HCT116 (cell line): ENCODE measurements around the gene HEATR3. TPM values are rescaled to one million over a fixed set of nuclear protein-coding genes. Genes with fewer than 3 reads are reported as not detected.

Source experiments
- ATAC-seq: fragments of 200-7000 bp; cut with Tn5 transposase; 2 replicates; pipeline ENCODE4 v1.9.1; 2020; ENCODE audit warnings: mild to moderate bottlenecking, moderate library complexity
- BruUV-seq: library from RNA; stranded (reverse); fragments of 400-500 nt; replicated peaks from 2 replicates; lab custom pipeline; 2021; lab: Mats Ljungman, UMichigan
- CTCF ChIA-PET: fragments of 300-600 bp; sonication (Branson Sonifier 250); formaldehyde crosslinking; loops from one replicate; lab custom pipeline; 2021; ENCODE audit warnings: antibody characterized with exemption; lab: Charles Lee
- POLR2A ChIA-PET: fragments of 300-600, 350-600 bp; sonication (Branson Sonifier 250); formaldehyde crosslinking; loops from one replicate; lab custom pipeline; 2021; ENCODE audit warnings: antibody characterized with exemption; lab: Charles Lee
- RAD21 ChIA-PET, 2 experiments: fragments of 300-600 bp; sonication (Branson Sonifier 250); formaldehyde crosslinking; loops; one replicate each; lab custom pipeline; 2023; ENCODE audit warnings: low total read pairs in 2 of 2; ENCODE audit not compliant: uncharacterized antibody in 2 of 2, unreplicated experiment in 2 of 2, low non-redundant PET in 1 of 2; lab: Charles Lee
- DNase-seq: peaks from one replicate; pipeline ENCODE4 v3.0.0-alpha.2; 2010; ENCODE audit warnings: low read depth, low spot score
- H2AFZ ChIP-seq: fragments of 200-600 bp; shearing (Covaris generic), sonication (generic); 2 replicates; pipeline ENCODE4 v1.6.1; 2017; ENCODE audit warnings: low read depth, mixed run types, mixed read lengths, antibody characterized with exemption, low read length; ENCODE audit not compliant: poor library complexity, severe bottlenecking
- H3K27ac ChIP-seq: 2 replicates; pipeline ENCODE4 v1.5.1; 2012; ENCODE audit warnings: low read depth, low read length
- H3K27me3 ChIP-seq: fragments of 200-600 bp; sonication (generic); 2 replicates; pipeline ENCODE4 v1.6.1; 2016; ENCODE audit warnings: mixed run types, low read length, mixed read lengths; ENCODE audit not compliant: insufficient read depth
- H3K36me3 ChIP-seq, 2 experiments: fragments of 200-500 bp in 1 of 2; fragments of 200-600 bp in 1 of 2; sonication (Bioruptor generic) in 1 of 2; sonication (generic) in 1 of 2; 2 replicates each; pipeline versions ENCODE4 v1.5.1 to v1.6.1; 2014 to 2016; ENCODE audit warnings: low read length in 2 of 2, inconsistent platforms in 1 of 2, mixed read lengths in 1 of 2, mixed run types in 1 of 2; ENCODE audit not compliant: insufficient read depth in 2 of 2, control insufficient read depth in 1 of 2
- H3K4me1 ChIP-seq, 2 experiments: fragments of 200-600 bp in 1 of 2; sonication (generic) in 1 of 2; 2 replicates each; pipeline versions ENCODE4 v1.5.1 to v1.6.1; 2012 to 2017; ENCODE audit warnings: low read length in 2 of 2, inconsistent platforms in 1 of 2, mild to moderate bottlenecking in 1 of 2, mixed read lengths in 1 of 2, mixed run types in 1 of 2, moderate library complexity in 1 of 2; ENCODE audit not compliant: insufficient read depth in 2 of 2, control insufficient read depth in 1 of 2
- H3K4me2 ChIP-seq: fragments of 200-600 bp; sonication (generic); 2 replicates; pipeline ENCODE4 v1.6.1; 2017; ENCODE audit warnings: mixed run types, low read length, mixed read lengths
- H3K4me3 ChIP-seq, 2 experiments: fragments of 200-600 bp in 1 of 2; sonication (generic) in 1 of 2; replicated peaks in 1 of 2; 2 replicates each; pipeline ENCODE4 v1.5.1; 2011 to 2016; ENCODE audit warnings: low read length in 2 of 2, control low read depth in 1 of 2, low read depth in 1 of 2, mild to moderate bottlenecking in 1 of 2, mixed read lengths in 1 of 2, mixed run types in 1 of 2
- H3K79me2 ChIP-seq: fragments of 200-600 bp; sonication (generic); 2 replicates; pipeline ENCODE4 v1.6.1; 2017; ENCODE audit warnings: mild to moderate bottlenecking, mixed run types, low read length, moderate library complexity, mixed read lengths; ENCODE audit not compliant: insufficient read depth
- H3K9ac ChIP-seq: fragments of 200-600 bp; sonication (generic); 2 replicates; pipeline ENCODE4 v1.6.1; 2016; ENCODE audit warnings: low read length, mixed read lengths
- H3K9me2 ChIP-seq: fragments of 200-600 bp; sonication (generic), shearing (Covaris generic); 2 replicates; pipeline ENCODE4 v1.6.1; 2017; ENCODE audit warnings: mixed run types, mild to moderate bottlenecking, moderate library complexity; ENCODE audit not compliant: insufficient read depth
- H3K9me3 ChIP-seq, 2 experiments: fragments of 200-500 bp in 1 of 2; fragments of 200-600 bp in 1 of 2; sonication (Bioruptor generic) in 1 of 2; sonication (generic) in 1 of 2; 2 replicates each; pipeline ENCODE4 v1.6.1; 2014 to 2017; ENCODE audit warnings: low read length in 2 of 2, mixed read lengths in 2 of 2, inconsistent platforms in 1 of 2, low read depth in 1 of 2, mild to moderate bottlenecking in 1 of 2, mixed run types in 1 of 2, moderate library complexity in 1 of 2; ENCODE audit not compliant: control insufficient read depth in 1 of 2, insufficient read depth in 1 of 2
- H4K20me1 ChIP-seq: fragments of 200-600 bp; sonication (generic), shearing (Covaris generic); 2 replicates; pipeline ENCODE4 v1.6.1; 2017; ENCODE audit warnings: mixed run types, mild to moderate bottlenecking, moderate library complexity; ENCODE audit not compliant: insufficient read depth
- CBX3 ChIP-seq: IDR thresholded peaks from 2 replicates; pipeline ENCODE4 v1.6.1; 2012; ENCODE audit warnings: low read depth
- POLR2AphosphoS5 ChIP-seq: IDR thresholded peaks from 2 replicates; pipeline ENCODE4 v1.6.1; 2011; ENCODE audit warnings: mild to moderate bottlenecking, low read depth, low read length, moderate library complexity
- RAD21 ChIP-seq: IDR thresholded peaks from 2 replicates; pipeline ENCODE4 v1.6.1; 2012; ENCODE audit warnings: low read depth, mild to moderate bottlenecking
- SIN3A ChIP-seq: IDR thresholded peaks from 2 replicates; pipeline ENCODE4 v1.6.1; 2012; ENCODE audit warnings: low read depth
- SP1 ChIP-seq: IDR thresholded peaks from 2 replicates; pipeline ENCODE4 v1.6.1; 2012; ENCODE audit warnings: low read depth
- TCF7L2 ChIP-seq: IDR thresholded peaks from 2 replicates; pipeline ENCODE4 v1.7.0; 2011; ENCODE audit warnings: borderline replicate concordance, inconsistent platforms; ENCODE audit not compliant: insufficient read depth, insufficient read length; ENCODE audit errors: extremely low read depth
- YY1 ChIP-seq: IDR thresholded peaks from 2 replicates; pipeline ENCODE4 v1.6.1; 2011; ENCODE audit warnings: low read length, low read depth, moderate library complexity, mild to moderate bottlenecking; ENCODE audit not compliant: insufficient replicate concordance; ENCODE audit errors: extremely low read depth
- ZNF274 ChIP-seq: fragments of 200-500 bp; sonication (Bioruptor generic); IDR thresholded peaks from 2 replicates; pipeline ENCODE4 v1.6.1; 2014; ENCODE audit warnings: mild to moderate bottlenecking, low read depth, low read length, inconsistent platforms
- intact Hi-C: fragments of 100-400 bp; cut with micrococcal nuclease; formaldehyde crosslinking; loops from 2 replicates; pipeline ENCODE4 v1.10.0; 2022
- total RNA-seq: library from RNA; stranded (reverse); gene quantifications from one replicate; pipeline ENCODE4 v1.2.1, GENCODE V29; 2021; ENCODE audit not compliant: unreplicated experiment
- TF ChIP-seq, protein P1 (sequence below), 3 experiments: fragments of 200-600 bp in 1 of 3; sonication (generic) in 1 of 3; IDR thresholded peaks in 2 of 3; conservative IDR thresholded peaks in 1 of 3; 2 replicates each; pipeline ENCODE4 v1.5.1; 2012 to 2017; ENCODE audit warnings: low read depth in 2 of 3, low read length in 2 of 3, antibody characterized with exemption in 1 of 3, borderline replicate concordance in 1 of 3, control low read depth in 1 of 3, mild to moderate bottlenecking in 1 of 3, mixed read lengths in 1 of 3, mixed run types in 1 of 3, moderate library complexity in 1 of 3; ENCODE audit not compliant: insufficient read depth in 1 of 3
- TF ChIP-seq, protein P2 (sequence below): IDR thresholded peaks from 2 replicates; pipeline ENCODE4 v1.6.1; 2012; ENCODE audit warnings: low read depth

HEATR3 gene
- total RNA-seq, 1 experiment from 2014 or later: 16.3 TPM

DNA sequence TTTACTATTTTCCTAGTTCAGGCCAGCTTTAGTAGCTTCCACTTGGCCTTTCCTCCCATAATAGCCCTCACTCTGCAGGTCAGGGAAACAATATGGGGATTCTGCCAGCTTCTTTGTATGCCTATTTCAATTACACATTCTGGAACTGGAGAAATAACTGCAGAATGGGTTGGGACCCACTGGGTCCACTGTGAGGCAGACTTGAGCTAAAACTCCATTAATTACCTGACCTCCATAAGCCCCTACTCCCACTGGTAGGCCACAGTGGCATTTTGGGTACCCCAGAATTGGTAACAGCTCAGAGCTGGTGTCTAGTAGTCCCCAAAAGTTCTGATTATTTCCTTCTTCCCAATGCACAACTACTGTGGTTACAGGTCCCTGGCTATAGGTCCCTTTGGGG, 70.6 kb downstream of the HEATR3 start:
- no peaks in the 10 kb centered on the region for H3K4me1 ChIP-seq
- TF ChIP-seq YY1 (no peak), SP1 (no peak), ZNF274 (no peak), RAD21 (no peak; the same call in 1 of the 2 replicates), POLR2AphosphoS5 (no peak), CBX3 (no peak), SIN3A (no peak), TCF7L2 (no peak)
- TF ChIP-seq, protein P1, sequence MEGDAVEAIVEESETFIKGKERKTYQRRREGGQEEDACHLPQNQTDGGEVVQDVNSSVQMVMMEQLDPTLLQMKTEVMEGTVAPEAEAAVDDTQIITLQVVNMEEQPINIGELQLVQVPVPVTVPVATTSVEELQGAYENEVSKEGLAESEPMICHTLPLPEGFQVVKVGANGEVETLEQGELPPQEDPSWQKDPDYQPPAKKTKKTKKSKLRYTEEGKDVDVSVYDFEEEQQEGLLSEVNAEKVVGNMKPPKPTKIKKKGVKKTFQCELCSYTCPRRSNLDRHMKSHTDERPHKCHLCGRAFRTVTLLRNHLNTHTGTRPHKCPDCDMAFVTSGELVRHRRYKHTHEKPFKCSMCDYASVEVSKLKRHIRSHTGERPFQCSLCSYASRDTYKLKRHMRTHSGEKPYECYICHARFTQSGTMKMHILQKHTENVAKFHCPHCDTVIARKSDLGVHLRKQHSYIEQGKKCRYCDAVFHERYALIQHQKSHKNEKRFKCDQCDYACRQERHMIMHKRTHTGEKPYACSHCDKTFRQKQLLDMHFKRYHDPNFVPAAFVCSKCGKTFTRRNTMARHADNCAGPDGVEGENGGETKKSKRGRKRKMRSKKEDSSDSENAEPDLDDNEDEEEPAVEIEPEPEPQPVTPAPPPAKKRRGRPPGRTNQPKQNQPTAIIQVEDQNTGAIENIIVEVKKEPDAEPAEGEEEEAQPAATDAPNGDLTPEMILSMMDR (IDR thresholded peaks at IDR 0.05 in 2 of 3, conservative IDR thresholded peaks at IDR 0.05 in 1 of 3; ENCODE audit: borderline replicate concordance in 1 of 3, insufficient read depth in 1 of 3, low read depth in 2 of 3, low read length in 2 of 3): no peak
- TF ChIP-seq, protein P2, sequence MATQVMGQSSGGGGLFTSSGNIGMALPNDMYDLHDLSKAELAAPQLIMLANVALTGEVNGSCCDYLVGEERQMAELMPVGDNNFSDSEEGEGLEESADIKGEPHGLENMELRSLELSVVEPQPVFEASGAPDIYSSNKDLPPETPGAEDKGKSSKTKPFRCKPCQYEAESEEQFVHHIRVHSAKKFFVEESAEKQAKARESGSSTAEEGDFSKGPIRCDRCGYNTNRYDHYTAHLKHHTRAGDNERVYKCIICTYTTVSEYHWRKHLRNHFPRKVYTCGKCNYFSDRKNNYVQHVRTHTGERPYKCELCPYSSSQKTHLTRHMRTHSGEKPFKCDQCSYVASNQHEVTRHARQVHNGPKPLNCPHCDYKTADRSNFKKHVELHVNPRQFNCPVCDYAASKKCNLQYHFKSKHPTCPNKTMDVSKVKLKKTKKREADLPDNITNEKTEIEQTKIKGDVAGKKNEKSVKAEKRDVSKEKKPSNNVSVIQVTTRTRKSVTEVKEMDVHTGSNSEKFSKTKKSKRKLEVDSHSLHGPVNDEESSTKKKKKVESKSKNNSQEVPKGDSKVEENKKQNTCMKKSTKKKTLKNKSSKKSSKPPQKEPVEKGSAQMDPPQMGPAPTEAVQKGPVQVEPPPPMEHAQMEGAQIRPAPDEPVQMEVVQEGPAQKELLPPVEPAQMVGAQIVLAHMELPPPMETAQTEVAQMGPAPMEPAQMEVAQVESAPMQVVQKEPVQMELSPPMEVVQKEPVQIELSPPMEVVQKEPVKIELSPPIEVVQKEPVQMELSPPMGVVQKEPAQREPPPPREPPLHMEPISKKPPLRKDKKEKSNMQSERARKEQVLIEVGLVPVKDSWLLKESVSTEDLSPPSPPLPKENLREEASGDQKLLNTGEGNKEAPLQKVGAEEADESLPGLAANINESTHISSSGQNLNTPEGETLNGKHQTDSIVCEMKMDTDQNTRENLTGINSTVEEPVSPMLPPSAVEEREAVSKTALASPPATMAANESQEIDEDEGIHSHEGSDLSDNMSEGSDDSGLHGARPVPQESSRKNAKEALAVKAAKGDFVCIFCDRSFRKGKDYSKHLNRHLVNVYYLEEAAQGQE: no peak
- TF ChIP-seq, all 23 proteins: peak for 0
- Histone ChIP-seq H3K27me3 (no peaks in the 10 kb centered on the region), H4K20me1 (no peaks in the 10 kb centered on the region), H2AFZ (no peak overlapping the region), H3K79me2 (no peaks in the 10 kb centered on the region), H3K9ac (no peak overlapping the region), H3K9me3 (no peaks in the 10 kb centered on the region), H3K4me2 (no peak overlapping the region), H3K4me3 (no peak overlapping the region), H3K9me2 (no peaks in the 10 kb centered on the region), H3K36me3 (no peaks in the 10 kb centered on the region), H3K27ac (no peak overlapping the region)
- DNase-seq (no peak), ATAC-seq (no peak)
- ChIA-PET RAD21 (no interaction called here), POLR2A (no interaction called here), CTCF (interaction anchor here (1.5 kb wide), 1 partner anchor 75 kb away, joined by 12 read pairs; no protein-coding TSS in a partner anchor)
- intact Hi-C loops: loop anchor here (10.0 kb wide), 1 partner anchor 538 kb away; no protein-coding TSS in a partner anchor
- BruUV-seq: no TSS peak
